ENCODE measurements around the gene ACSM6.

The ACSM6 gene

DNA sequence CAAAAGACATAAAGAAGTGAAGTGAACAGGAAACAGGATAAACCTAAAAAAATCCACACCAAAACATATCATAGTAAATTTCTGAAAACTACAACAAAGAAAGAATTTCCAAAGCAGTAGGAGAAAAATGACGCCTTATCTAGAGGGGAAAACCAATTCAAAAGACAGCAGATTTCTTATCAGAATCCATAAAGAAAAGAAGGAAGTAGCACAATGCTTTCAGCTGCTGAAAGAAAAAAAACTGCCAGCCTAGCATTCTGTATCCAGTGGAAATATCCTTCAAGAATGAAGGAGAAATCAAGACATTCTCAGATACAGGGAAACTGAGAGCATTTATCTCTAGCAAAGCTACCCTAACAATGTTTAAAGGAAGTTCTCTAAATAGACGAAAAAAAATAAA lies 59.0 kb downstream of the ACSM6 start:
- Histone ChIP-seq H3K27ac (ENCODE audit: low read depth, low read length, poor library complexity, severe bottlenecking) (no peak overlapping the region), H4K20me1 (ENCODE audit: insufficient read depth, low read length) (no peaks in the 10 kb centered on the region), H2AFZ (ENCODE audit: low read length) (no peak overlapping the region), H3K79me2 (ENCODE audit: insufficient read depth, low read length) (no peaks in the 10 kb centered on the region), H3K27me3 (ENCODE audit: insufficient read depth, low read length) (no peaks in the 10 kb centered on the region), H3K9me3 (ENCODE audit: low read length) (no peaks in the 10 kb centered on the region), H3K9me2 (ENCODE audit: low read depth, low read length) (no peaks in the 10 kb centered on the region), H3K36me3 (ENCODE audit: insufficient read depth, low read length) (peaks cover 15% of the 10 kb centered on the region), H3K4me1 (ENCODE audit: insufficient read depth, low read length, severe bottlenecking) (no peaks in the 10 kb centered on the region), H3K4me3 (ENCODE audit: low read depth, low read length, poor library complexity, severe bottlenecking) (no peak overlapping the region), H3K4me2 (ENCODE audit: low read length) (no peak overlapping the region), H3F3A (ENCODE audit: insufficient read depth, low read length) (no peaks in the 10 kb centered on the region), H3K9ac (ENCODE audit: low read length) (no peak overlapping the region)
- TF ChIP-seq EZH2 (IDR thresholded peaks at IDR 0.05; ENCODE audit: borderline replicate concordance, low read length), result no peak
- TF ChIP-seq, protein P1, sequence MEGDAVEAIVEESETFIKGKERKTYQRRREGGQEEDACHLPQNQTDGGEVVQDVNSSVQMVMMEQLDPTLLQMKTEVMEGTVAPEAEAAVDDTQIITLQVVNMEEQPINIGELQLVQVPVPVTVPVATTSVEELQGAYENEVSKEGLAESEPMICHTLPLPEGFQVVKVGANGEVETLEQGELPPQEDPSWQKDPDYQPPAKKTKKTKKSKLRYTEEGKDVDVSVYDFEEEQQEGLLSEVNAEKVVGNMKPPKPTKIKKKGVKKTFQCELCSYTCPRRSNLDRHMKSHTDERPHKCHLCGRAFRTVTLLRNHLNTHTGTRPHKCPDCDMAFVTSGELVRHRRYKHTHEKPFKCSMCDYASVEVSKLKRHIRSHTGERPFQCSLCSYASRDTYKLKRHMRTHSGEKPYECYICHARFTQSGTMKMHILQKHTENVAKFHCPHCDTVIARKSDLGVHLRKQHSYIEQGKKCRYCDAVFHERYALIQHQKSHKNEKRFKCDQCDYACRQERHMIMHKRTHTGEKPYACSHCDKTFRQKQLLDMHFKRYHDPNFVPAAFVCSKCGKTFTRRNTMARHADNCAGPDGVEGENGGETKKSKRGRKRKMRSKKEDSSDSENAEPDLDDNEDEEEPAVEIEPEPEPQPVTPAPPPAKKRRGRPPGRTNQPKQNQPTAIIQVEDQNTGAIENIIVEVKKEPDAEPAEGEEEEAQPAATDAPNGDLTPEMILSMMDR (IDR thresholded peaks at IDR 0.05; ENCODE audit: low read length), result no peak

DNA sequence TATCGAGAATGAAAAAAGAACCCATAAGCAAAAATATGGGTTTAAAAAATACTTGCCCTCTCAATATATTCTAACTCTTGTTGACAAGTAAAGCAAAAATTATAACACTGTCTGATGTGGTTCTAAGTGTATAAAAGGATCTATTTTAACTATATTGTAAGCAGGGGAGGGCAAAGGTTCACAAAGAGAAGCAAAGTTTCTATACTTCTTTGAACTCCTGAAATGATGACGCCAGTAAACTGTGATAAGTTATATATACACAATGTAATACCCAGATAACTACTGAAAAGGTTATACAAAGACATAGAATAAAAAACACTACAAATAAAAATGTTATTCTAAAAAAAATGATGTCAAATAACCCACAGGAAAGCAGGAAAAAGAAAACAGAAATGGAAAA lies 59.6 kb downstream of the ACSM6 start:
- Histone ChIP-seq H2AFZ (ENCODE audit: low read length) (no peak overlapping the region), H3K9me2 (ENCODE audit: low read depth, low read length) (no peaks in the 10 kb centered on the region), H3K4me1 (ENCODE audit: insufficient read depth, low read length, severe bottlenecking) (no peaks in the 10 kb centered on the region), H3K79me2 (ENCODE audit: insufficient read depth, low read length) (no peaks in the 10 kb centered on the region), H3K27ac (ENCODE audit: low read depth, low read length, poor library complexity, severe bottlenecking) (no peak overlapping the region), H3F3A (ENCODE audit: insufficient read depth, low read length) (no peaks in the 10 kb centered on the region), H3K27me3 (ENCODE audit: insufficient read depth, low read length) (no peaks in the 10 kb centered on the region), H3K9ac (ENCODE audit: low read length) (no peak overlapping the region), H3K4me3 (ENCODE audit: low read depth, low read length, poor library complexity, severe bottlenecking) (no peak overlapping the region), H4K20me1 (ENCODE audit: insufficient read depth, low read length) (no peaks in the 10 kb centered on the region), H3K9me3 (ENCODE audit: low read length) (no peaks in the 10 kb centered on the region), H3K36me3 (ENCODE audit: insufficient read depth, low read length) (peaks cover 18% of the 10 kb centered on the region), H3K4me2 (ENCODE audit: low read length) (no peak overlapping the region)
- TF ChIP-seq, protein P1 (IDR thresholded peaks at IDR 0.05; ENCODE audit: low read length), result no peak
- no peak for TF ChIP-seq EZH2 (IDR thresholded peaks at IDR 0.05; ENCODE audit: borderline replicate concordance, low read length)

GRCh38 chr10:95254629-95255028 lies 60.6 kb downstream of the ACSM6 start:
- H3K9me3 ChIP-seq (ENCODE audit: low read length), result no peaks in the 10 kb centered on the region
- no peak overlapping the region for H2AFZ ChIP-seq (ENCODE audit: low read length)
- H3K27me3 ChIP-seq (ENCODE audit: insufficient read depth, low read length), result no peaks in the 10 kb centered on the region
- no peaks in the 10 kb centered on the region for H3K79me2 ChIP-seq (ENCODE audit: insufficient read depth, low read length)
- H3K4me1 ChIP-seq (ENCODE audit: insufficient read depth, low read length, severe bottlenecking), result no peaks in the 10 kb centered on the region
- no peak overlapping the region for H3K27ac ChIP-seq (ENCODE audit: low read depth, low read length, poor library complexity, severe bottlenecking)
- TF ChIP-seq, protein P1 (IDR thresholded peaks at IDR 0.05; ENCODE audit: low read length), result no peak
- no peak for TF ChIP-seq EZH2 (IDR thresholded peaks at IDR 0.05; ENCODE audit: borderline replicate concordance, low read length)
- H3K9ac ChIP-seq (ENCODE audit: low read length), result no peak overlapping the region
- peaks cover 18% of the 10 kb centered on the region for H3K36me3 ChIP-seq (ENCODE audit: insufficient read depth, low read length)
- no peak overlapping the region for H3K4me3 ChIP-seq (ENCODE audit: low read depth, low read length, poor library complexity, severe bottlenecking)
- no peaks in the 10 kb centered on the region for H3F3A ChIP-seq (ENCODE audit: insufficient read depth, low read length)
- no peaks in the 10 kb centered on the region for H4K20me1 ChIP-seq (ENCODE audit: insufficient read depth, low read length)
- H3K9me2 ChIP-seq (ENCODE audit: low read depth, low read length), result no peaks in the 10 kb centered on the region
- no peak overlapping the region for H3K4me2 ChIP-seq (ENCODE audit: low read length)
